T47D (cell line): ENCODE measurements around the gene THUMPD2.

Experiments
- DNase-seq, 2 experiments: peaks; one replicate each; pipeline versions ENCODE4 v3.0.0 to v3.0.0-alpha.2; 2011 to 2012; ENCODE audit warnings: low read depth in 1 of 2, low spot score in 1 of 2
- JUND ChIP-seq: IDR thresholded peaks from 2 replicates; pipeline ENCODE4 v1.6.1; 2012; ENCODE audit warnings: low read depth
- in situ Hi-C: cut with HindIII; loops from 2 replicates; pipeline ENCODE4 v1.10.0; 2016; ENCODE audit warnings: low sequenced_read_pairs, low pct_unique_long_range_greater_than_20kb

THUMPD2 gene

DNA sequence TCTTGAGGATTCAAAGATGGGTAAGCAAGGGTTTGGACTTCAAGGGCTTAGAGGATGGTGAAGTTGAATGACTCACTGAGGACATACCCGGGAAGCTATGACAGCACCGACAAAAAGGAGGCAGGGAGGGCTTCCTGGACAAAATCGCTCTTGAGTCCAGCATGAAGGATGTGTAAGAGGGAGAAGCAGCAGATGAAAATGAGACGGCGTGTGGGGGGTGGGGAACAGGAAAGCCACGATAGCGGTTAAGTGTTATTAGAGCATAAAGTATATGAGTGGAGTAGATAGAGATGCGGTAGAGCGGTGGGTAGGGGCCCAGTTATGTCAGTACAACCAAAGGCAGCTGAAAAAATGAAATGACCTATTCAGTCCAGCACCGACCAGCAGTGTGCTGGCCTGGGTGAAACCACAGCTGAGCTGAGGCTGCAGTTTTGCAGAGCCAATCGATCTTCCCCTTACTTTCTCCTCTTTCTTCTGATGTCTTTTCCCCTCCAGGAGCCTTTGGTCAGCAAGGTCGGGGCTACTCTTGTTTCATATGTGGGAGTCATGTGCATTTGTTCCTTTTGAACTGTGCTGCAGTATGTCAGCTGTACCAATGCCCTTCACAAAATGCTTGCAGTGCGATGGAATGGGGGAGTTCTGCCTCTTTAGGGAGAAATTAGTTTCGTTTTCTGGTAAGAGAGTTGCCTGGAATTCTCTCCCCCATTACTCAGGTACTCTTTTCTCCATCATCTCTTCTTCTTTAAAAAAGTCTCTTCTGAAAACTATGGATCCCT lies 2.0 kb upstream of the THUMPD2 start:
- no peak for TF ChIP-seq JUND
- in situ Hi-C loops = no loop called here
- no peak for DNase-seq

- no peak for TF ChIP-seq JUND
- in situ Hi-C loops = no loop called here
- DNase-seq = no peak
Measured at GRCh38 chr2:39779927-39780326, 869 bp upstream of the THUMPD2 start.

GRCh38 chr2:39779341-39779851 lies 338 bp upstream of the THUMPD2 start:
- in situ Hi-C loops = no loop called here
- no peak for TF ChIP-seq JUND
- no peak for DNase-seq

- in situ Hi-C loops = no loop called here
- no peak for TF ChIP-seq JUND
- no peak for DNase-seq
Measured at GRCh38 chr2:39778233-39778632, 825 bp downstream of the THUMPD2 start.

DNA sequence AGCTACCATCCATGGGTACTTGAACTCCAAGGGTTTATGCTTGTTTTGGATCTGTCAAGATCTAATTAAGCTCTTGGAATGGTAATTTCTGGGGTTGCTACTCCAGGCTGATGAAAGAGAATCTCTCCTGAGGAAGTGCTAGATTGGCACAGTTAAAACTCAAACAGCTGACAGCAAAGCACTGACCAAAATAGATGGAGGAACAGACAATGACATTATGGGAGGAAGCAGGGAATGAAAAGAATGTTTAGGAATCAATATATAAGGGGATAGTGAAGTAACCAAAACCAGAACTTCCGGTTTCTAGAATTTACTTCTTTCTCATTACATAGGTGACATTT lies 6.3 kb downstream of the THUMPD2 start:
- no peak for TF ChIP-seq JUND
- DNase-seq = no peak
- in situ Hi-C loops = no loop called here

- DNase-seq = no peak
- no peak for TF ChIP-seq JUND
- in situ Hi-C loops = no loop called here
Measured at GRCh38 chr2:39772086-39772811, 6.8 kb downstream of the THUMPD2 start.

DNA sequence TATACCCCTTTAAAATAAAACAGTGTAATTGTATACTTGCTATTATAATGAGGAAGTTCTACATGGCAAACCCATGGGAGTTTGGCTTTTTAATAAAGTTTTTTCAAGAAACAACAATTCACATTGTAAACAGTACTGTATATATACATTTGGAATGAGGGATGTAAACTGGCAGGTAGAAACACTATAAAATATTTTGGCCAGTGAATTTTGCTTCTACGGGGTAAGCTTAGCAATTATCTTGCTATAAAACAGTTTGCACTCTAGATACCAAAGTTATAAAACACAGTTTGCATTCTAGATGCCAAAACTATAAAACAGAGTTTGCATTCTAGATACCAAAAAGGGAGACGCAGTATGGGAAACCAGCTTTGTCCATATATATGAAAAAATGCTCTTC lies 16.6 kb downstream of the THUMPD2 start:
- no peak for DNase-seq
- in situ Hi-C loops = no loop called here
- no peak; the same call in 1 of the 2 replicates for TF ChIP-seq JUND

GRCh38 chr2:39757156-39757555 lies 21.9 kb downstream of the THUMPD2 start:
- no peak for DNase-seq
- TF ChIP-seq JUND = no peak
- in situ Hi-C loops = no loop called here

- no peak for DNase-seq
- in situ Hi-C loops = no loop called here
- TF ChIP-seq JUND = no peak
Measured at GRCh38 chr2:39755466-39755865, 23.6 kb downstream of the THUMPD2 start.

- in situ Hi-C loops = no loop called here
- TF ChIP-seq JUND = no peak
- DNase-seq = no peak
Measured at GRCh38 chr2:39743269-39743776, 35.7 kb downstream of the THUMPD2 start.

DNA sequence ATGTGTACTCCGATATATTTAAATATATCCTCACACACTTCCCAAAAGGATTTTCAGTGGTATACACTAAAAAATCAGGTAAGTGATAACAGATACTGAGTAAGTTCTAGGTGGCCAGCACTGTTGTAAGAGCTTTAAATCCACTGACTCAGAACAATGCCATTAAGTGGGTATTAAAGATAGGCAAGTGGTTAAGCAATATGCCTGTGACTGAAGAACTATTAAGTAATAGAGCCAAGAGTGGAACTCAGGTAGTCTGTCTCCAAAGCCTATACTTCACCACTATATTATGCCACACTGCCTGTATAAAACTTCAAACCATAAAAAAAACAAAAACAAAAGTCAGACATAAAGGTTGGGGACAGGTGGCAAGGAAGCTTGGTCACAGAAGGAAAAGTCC lies 37.2 kb downstream of the THUMPD2 start:
- no peak for DNase-seq
- in situ Hi-C loops = no loop called here
- TF ChIP-seq JUND = no peak

GRCh38 chr2:39739386-39739785 lies 39.7 kb downstream of the THUMPD2 start:
- in situ Hi-C loops = no loop called here
- TF ChIP-seq JUND = no peak
- DNase-seq = no peak

GRCh38 chr2:39738936-39739335 lies 40.1 kb downstream of the THUMPD2 start:
- in situ Hi-C loops = no loop called here
- TF ChIP-seq JUND = no peak
- DNase-seq = no peak
